ENCODE measurements around the gene MAGEA11.
"Not testable (repeated sequence)": the region's sequence is repeated elsewhere in the genome, so short reads cannot be mapped to it uniquely, and the experiment has no call there.

MAGEA11 gene, protein sequence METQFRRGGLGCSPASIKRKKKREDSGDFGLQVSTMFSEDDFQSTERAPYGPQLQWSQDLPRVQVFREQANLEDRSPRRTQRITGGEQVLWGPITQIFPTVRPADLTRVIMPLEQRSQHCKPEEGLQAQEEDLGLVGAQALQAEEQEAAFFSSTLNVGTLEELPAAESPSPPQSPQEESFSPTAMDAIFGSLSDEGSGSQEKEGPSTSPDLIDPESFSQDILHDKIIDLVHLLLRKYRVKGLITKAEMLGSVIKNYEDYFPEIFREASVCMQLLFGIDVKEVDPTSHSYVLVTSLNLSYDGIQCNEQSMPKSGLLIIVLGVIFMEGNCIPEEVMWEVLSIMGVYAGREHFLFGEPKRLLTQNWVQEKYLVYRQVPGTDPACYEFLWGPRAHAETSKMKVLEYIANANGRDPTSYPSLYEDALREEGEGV

GRCh38 chrX:149711545-149712236, at the start of gene MAGEA11:
Gene MAGEA11 (plus strand): TSS chrX:149712060. CDS start chrX:149713160, 1,100 bp downstream.
- no peak for DNase-seq

GRCh38 chrX:149675088-149675487, 36.8 kb upstream of the MAGEA11 start:
- DNase-seq = not testable (repeated sequence)

DNA sequence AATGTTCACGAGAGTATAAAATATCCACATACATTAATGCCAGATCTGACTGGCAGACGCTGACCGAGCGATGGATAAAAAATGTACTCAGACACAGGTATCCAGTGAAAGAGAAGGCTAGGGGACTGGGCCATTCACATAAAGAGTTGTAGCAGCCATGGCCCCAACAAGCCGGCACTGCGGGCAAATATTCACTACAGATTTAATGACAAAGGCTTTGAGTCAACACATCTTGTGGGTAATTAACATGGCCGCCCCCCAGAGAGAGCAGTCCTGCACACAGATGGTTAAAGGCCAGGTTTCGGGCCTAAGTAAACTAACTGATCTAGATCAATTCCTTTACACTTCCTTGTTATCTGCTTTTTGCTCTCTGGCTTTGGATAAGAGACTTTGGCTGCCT, 36.3 kb upstream of the MAGEA11 start:
- DNase-seq = not testable (repeated sequence)

GRCh38 chrX:149679164-149679678, 32.6 kb upstream of the MAGEA11 start:
- DNase-seq = not testable (repeated sequence)

GRCh38 chrX:149681182-149681581, 30.7 kb upstream of the MAGEA11 start:
- DNase-seq = no peak

- no peak for DNase-seq
These were observed 29.8 kb upstream of the MAGEA11 start for GRCh38 chrX:149682031-149682430.

DNA sequence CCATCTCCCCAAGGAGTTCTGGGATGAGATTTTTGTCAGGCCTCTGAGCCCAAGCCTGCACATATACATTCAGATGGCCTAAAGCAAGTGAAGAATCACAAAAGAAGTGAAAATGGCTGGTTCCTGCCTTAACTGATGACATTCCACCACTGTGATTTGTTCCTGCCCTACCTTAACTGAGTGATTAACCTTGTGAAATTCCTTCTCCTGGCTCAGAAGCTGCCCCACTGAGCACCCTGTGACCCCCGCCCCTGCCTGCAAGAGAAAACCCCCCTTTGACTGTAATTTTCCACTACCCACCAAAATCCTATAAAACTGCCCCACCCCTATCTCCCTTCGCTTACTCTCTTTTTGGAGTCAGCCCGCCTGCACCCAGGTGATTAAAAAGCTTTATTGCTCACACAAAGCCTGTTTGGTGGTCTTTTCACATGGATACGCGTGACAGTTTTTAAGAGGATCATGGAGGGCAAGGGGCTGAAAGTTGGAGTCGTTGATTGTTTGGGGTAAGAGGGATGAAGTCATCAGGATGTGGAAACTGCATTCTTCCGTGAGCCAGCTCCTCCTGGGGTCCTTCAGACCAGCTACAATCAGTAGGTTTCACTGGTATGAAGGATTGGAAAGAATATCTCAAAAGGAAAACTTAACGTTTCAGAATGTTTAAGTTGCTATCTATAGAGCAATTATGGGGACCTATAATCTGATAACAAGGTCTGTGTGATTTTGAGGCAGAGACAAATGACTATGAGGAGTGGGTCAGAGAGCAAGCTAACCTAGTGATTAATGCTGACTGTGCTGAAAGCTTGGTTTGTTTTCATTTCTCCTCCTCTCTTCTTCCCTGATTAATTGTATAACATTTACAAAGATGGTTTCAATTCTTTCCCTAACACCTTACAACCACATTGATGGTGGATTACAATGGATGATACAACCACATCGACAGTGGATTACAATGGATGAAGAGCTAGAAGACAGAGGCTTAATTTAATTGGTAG, 28.6 kb upstream of the MAGEA11 start:
- DNase-seq = no peak

- no peak for DNase-seq
These were observed 27.7 kb upstream of the MAGEA11 start for GRCh38 chrX:149683966-149684730.

GRCh38 chrX:149687991-149688390, 23.9 kb upstream of the MAGEA11 start:
- no peak for DNase-seq

GRCh38 chrX:149688552-149688951, 23.3 kb upstream of the MAGEA11 start:
- no peak for DNase-seq

- DNase-seq = no peak
These were observed 20.1 kb upstream of the MAGEA11 start for GRCh38 chrX:149691794-149692193.

DNA sequence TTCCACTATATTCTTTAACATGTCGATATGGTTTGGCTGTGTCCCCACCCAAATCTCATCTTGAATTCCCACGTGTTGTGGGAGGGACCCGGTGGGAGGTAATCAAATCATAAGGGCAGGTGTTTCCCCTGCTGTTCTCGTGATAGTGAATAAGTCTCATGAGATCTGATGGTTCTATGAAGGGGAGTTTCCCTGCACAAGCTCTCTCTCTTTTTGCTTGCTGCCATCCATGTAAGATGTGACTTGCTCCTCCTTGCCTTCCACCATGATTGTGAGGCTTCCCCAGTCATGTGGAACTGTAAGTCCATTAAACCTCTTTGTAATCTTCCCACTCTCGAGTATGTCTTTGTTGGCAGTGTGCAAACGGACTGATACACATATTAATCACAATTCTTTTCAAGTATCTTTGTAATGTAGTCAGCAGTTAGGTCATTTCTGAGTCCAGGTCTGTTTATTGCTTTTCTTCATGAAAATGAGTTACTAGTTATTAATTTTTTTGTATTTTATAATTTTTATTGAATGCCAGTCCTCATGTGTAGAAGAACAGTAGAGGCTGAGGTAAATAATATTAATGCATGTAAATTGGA, 19.1 kb upstream of the MAGEA11 start:
- DNase-seq = not testable (repeated sequence)

DNA sequence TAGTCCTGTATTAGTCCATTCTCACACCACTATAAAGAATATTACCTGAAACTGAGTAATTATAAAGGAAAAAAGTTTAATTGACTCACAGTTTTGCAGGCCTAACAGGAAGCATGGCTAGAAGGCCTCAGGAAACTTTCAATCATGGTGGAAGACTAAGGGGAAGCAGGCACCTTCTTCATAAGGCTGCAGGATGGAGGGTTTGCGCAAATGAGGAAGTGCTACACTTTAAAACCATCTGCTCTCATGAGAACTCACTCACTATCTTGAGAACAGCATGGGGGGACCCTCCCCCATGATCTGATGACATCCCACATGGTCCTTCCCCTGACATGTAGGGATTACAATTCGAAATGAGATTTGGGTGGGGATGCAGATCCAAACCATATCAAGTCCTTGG, 12.1 kb upstream of the MAGEA11 start:
- DNase-seq = no peak

DNA sequence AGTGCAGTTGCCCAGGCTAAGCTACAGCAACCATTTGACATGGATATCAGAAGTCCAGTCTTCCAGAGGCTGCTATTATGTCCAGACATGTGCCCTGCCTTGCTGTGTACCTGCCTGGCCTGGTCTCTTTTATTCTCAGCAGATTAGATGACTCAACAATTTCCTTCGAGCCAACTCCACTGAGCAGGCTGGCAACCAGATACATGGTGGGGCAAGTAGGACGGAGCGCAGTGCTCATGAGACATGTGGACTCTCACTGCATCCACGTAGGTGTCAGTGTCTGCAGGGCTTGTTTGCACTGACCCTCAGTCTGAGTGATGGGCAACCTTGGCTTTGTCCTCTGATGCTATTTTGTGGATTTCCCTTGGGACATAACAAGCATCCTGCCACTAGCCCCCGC, 7.2 kb upstream of the MAGEA11 start:
- DNase-seq = no peak

- no peak for DNase-seq
These were observed 4.5 kb upstream of the MAGEA11 start for GRCh38 chrX:149707147-149707901.

GRCh38 chrX:149712831-149713230, 971 bp downstream of the MAGEA11 start:
- no peak for DNase-seq

DNA sequence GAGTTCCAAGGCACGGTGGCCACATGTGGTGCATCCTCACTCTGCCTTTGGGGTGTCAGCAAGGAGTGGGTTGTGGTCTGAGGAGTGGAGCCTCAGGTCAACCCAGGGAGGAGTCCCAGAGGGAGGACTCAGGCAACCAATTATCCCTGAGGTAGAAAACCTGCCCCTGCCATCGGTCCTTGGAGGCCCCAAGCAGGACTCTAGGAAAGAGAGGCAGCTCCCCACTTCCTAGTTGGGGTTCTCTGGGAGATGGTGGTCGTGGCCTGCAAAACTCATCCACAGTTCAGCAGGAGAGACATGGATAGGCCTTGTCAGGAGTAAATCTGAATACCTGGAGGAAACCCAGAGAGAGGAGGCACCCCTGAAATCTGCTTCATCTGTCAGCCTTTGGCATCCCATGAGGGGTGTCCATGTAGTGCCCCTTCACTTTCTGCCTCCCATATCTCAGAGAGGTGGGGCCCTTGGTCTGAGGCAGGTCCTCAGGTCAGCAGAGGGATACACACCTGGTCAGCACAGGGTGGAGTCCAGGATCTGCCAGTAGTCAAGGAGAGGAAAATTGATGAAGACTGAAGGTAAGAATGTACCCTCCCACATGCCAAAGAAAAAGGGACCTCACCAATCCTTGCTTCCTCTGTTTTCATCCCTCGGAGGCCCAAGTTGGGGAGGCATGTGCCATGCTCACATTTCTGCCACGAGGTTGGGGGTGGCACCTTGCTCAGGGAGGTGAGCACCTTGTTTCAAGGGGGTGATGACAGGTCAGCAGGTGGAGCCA, 1.6 kb downstream of the MAGEA11 start:
- DNase-seq = no peak

DNA sequence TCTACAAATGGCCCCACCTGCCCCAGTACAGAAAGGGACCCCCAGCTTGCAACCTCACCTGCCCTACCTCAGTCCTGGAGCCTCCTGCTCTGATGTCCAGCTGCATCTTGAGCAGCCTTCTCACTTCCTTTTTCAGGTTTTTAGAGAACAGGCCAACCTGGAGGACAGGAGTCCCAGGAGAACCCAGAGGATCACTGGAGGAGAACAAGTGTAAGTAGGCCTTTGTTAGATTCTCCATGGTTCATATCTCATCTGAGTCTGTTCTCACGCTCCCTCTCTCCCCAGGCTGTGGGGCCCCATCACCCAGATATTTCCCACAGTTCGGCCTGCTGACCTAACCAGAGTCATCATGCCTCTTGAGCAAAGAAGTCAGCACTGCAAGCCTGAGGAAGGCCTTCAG, 3.6 kb downstream of the MAGEA11 start:
- no peak for DNase-seq

- no peak for DNase-seq
These were observed 4.8 kb downstream of the MAGEA11 start for GRCh38 chrX:149716632-149717031.

- no peak for DNase-seq
These were observed 5.9 kb downstream of the MAGEA11 start for GRCh38 chrX:149717803-149718202.

Data from NCI-H1694 treated with DMSO at 0.1 percent for 48 hours (cell line).